Body of pancreas (tissue), 4 donors: ENCODE data around the gene RAD50.

Source experiments
- CTCF ChIP-seq, 7 experiments: fragments of 450-650 bp in 4 of 7; fragments of 200-600 bp in 3 of 7; sonication (generic) in 3 of 7; IDR thresholded peaks; one replicate each; pipeline ENCODE4 v1.5.1; 2016 to 2019; ENCODE audit warnings: antibody characterized with exemption in 7 of 7
- POLR2A ChIP-seq, 3 donors: fragments of 450-650 bp; IDR thresholded peaks; one replicate each; pipeline ENCODE4 v1.6.1; 2016; ENCODE audit warnings: antibody characterized with exemption in 3 of 3, mild to moderate bottlenecking in 2 of 3

GRCh38 chr5:132607095-132607494 is 50.3 kb downstream of the RAD50 start:
- no peak for TF ChIP-seq POLR2A (IDR thresholded peaks at IDR 0.05)
- TF ChIP-seq CTCF (IDR thresholded peaks at IDR 0.05) = no peak
